ENCODE measurements around the gene DUSP11. TPM values are rescaled to one million over a fixed set of nuclear protein-coding genes. Genes with fewer than 3 reads are reported as not detected.

DUSP11 gene
- total and polyA plus RNA-seq, 2 of the 13 experiments (the other 11 are each of a cell fraction or from before 2014, with no cell fraction given): 30.5 to 36.2 TPM

GRCh38 chr2:73736855-73737779, 42.8 kb downstream of the DUSP11 start, which contains the start of gene TPRKB (continued):
- TF ChIP-seq, protein P1, sequence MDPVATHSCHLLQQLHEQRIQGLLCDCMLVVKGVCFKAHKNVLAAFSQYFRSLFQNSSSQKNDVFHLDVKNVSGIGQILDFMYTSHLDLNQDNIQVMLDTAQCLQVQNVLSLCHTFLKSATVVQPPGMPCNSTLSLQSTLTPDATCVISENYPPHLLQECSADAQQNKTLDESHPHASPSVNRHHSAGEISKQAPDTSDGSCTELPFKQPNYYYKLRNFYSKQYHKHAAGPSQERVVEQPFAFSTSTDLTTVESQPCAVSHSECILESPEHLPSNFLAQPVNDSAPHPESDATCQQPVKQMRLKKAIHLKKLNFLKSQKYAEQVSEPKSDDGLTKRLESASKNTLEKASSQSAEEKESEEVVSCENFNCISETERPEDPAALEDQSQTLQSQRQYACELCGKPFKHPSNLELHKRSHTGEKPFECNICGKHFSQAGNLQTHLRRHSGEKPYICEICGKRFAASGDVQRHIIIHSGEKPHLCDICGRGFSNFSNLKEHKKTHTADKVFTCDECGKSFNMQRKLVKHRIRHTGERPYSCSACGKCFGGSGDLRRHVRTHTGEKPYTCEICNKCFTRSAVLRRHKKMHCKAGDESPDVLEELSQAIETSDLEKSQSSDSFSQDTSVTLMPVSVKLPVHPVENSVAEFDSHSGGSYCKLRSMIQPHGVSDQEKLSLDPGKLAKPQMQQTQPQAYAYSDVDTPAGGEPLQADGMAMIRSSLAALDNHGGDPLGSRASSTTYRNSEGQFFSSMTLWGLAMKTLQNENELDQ (CRISPR knock-in tag; IDR thresholded peaks at IDR 0.05; ENCODE audit: borderline replicate concordance): 0 out of 2 replicates have a peak, but pooled peaks have one; percentile 42
- TF ChIP-seq ZNF598 (CRISPR knock-in tag; IDR thresholded peaks at IDR 0.05; ENCODE audit: borderline replicate concordance): peak; percentile 96
- peak; percentile 96 for TF ChIP-seq ZNF501 (CRISPR knock-in tag; IDR thresholded peaks at IDR 0.05)
- TF ChIP-seq, protein P2, sequence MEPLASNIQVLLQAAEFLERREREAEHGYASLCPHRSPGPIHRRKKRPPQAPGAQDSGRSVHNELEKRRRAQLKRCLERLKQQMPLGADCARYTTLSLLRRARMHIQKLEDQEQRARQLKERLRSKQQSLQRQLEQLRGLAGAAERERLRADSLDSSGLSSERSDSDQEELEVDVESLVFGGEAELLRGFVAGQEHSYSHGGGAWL (CRISPR knock-in tag; IDR thresholded peaks at IDR 0.05): peak; percentile 73
- TF ChIP-seq NFYC (CRISPR knock-in tag; IDR thresholded peaks at IDR 0.05): peak; percentile 94
- TF ChIP-seq STAT5B (CRISPR knock-in tag; IDR thresholded peaks at IDR 0.05): no peak
- TF ChIP-seq EP300 (IDR thresholded peaks at IDR 0.05; ENCODE audit: low read depth in 2 of 2, low read length in 2 of 2): no peak; a peak in 1 of 4 replicates
- TF ChIP-seq EP300 (CRISPR knock-in tag; IDR thresholded peaks at IDR 0.05; ENCODE audit: borderline replicate concordance): peak; percentile 46; the same call in 1 of the 2 replicates
- peak; percentile 95; the same call in 1 of the 2 replicates for TF ChIP-seq HES4 (CRISPR knock-in tag; IDR thresholded peaks at IDR 0.05; ENCODE audit: borderline replicate concordance)
- peak; percentile 98 for TF ChIP-seq ELF4 (CRISPR knock-in tag; IDR thresholded peaks at IDR 0.05; ENCODE audit: borderline replicate concordance)
- TF ChIP-seq FUBP1 (CRISPR knock-in tag; IDR thresholded peaks at IDR 0.05; ENCODE audit: borderline replicate concordance): 0 out of 2 replicates have a peak, but pooled peaks have one; percentile 9
- TF ChIP-seq ZNF780A (CRISPR knock-in tag; IDR thresholded peaks at IDR 0.05): peak; percentile 77; the same call in 1 of the 2 replicates
- TF ChIP-seq ZFY (CRISPR knock-in tag; IDR thresholded peaks at IDR 0.05): peak; percentile 71
- peak; percentile 91 for TF ChIP-seq IKZF5 (CRISPR knock-in tag; IDR thresholded peaks at IDR 0.05)
- TF ChIP-seq ZNF713 (CRISPR knock-in tag; IDR thresholded peaks at IDR 0.05): peak; percentile 82; the same call in 1 of the 2 replicates
- TF ChIP-seq POLR2A (IDR thresholded peaks at IDR 0.05; ENCODE audit: insufficient read depth in 1 of 2, low read depth in 2 of 2, low read length in 2 of 2): peak; percentile 73 to 84
- TF ChIP-seq ZMYM3 (CRISPR knock-in tag; IDR thresholded peaks at IDR 0.05): no peak
- TF ChIP-seq IKZF1 (IDR thresholded peaks at IDR 0.05): no peak
- 0 out of 2 replicates have a peak, but pooled peaks have one; percentile 64 for TF ChIP-seq AKAP8 (CRISPR knock-in tag; IDR thresholded peaks at IDR 0.05)
- TF ChIP-seq GATAD2A (CRISPR knock-in tag; IDR thresholded peaks at IDR 0.05): peak; percentile 83
- peak; percentile 69; the same call in 1 of the 2 replicates for TF ChIP-seq ZKSCAN8 (CRISPR knock-in tag; IDR thresholded peaks at IDR 0.05; ENCODE audit: borderline replicate concordance)
- peak; percentile 97 for TF ChIP-seq IRF9 (CRISPR knock-in tag; IDR thresholded peaks at IDR 0.05; ENCODE audit: borderline replicate concordance)
- no peak for TF ChIP-seq ZNF850 (CRISPR knock-in tag; conservative IDR thresholded peaks at IDR 0.05)
